CD4-positive, alpha-beta T cell (primary cell): Measurements from ENCODE around the gene ZNF18. TPM values are rescaled to one million over a fixed set of nuclear protein-coding genes. Genes with fewer than 3 reads are reported as not detected.

Experiments used
- ATAC-seq: fragments of 200-7000 bp; cut with Tn5 transposase; one replicate; pipeline ENCODE4 v1.10.0; 2022; ENCODE audit warnings: mild to moderate bottlenecking; ENCODE audit not compliant: poor library complexity
- CTCF ChIA-PET: fragments of 350-600 bp; sonication (Branson Sonifier 250); formaldehyde crosslinking; loops from one replicate; lab custom pipeline; 2021; ENCODE audit warnings: antibody characterized with exemption, inconsistent platforms; lab: Charles Lee
- POLR2A ChIA-PET: fragments of 350-600 bp; sonication (Branson Sonifier 250); formaldehyde crosslinking; loops from one replicate; lab custom pipeline; 2021; ENCODE audit warnings: antibody characterized with exemption, inconsistent platforms; lab: Charles Lee
- DNase-seq, 14 experiments: peaks; one replicate each; pipeline ENCODE4 v3.0.0-alpha.2; 2013 to 2020; ENCODE audit warnings: mixed read lengths in 2 of 14
- H3K27ac ChIP-seq, 2 donors: one replicate each; pipeline versions ENCODE4 v1.5.1 to v1.7.0; 2013; ENCODE audit warnings: low read length in 2 of 2, low read depth in 1 of 2, mild to moderate bottlenecking in 1 of 2
- H3K27me3 ChIP-seq, 2 experiments: 1 replicate in 1 of 2; 2 replicates in 1 of 2; pipeline versions ENCODE4 v1.6.1 to v1.7.0; 2013; ENCODE audit warnings: low read length in 2 of 2, control low read depth in 1 of 2, mild to moderate bottlenecking in 1 of 2, moderate library complexity in 1 of 2; ENCODE audit not compliant: insufficient read depth in 2 of 2, control insufficient read depth in 1 of 2
- H3K36me3 ChIP-seq: one replicate; pipeline ENCODE4 v1.6.1; 2013; ENCODE audit warnings: low read length, control low read depth; ENCODE audit not compliant: insufficient read depth
- H3K4me1 ChIP-seq: one replicate; pipeline ENCODE4 v1.6.1; 2013; ENCODE audit warnings: low read length, control low read depth; ENCODE audit not compliant: insufficient read depth
- H3K4me3 ChIP-seq: one replicate; pipeline ENCODE4 v1.5.1; 2013; ENCODE audit warnings: mild to moderate bottlenecking, low read length, moderate library complexity
- H3K9me3 ChIP-seq, 2 experiments: 1 replicate in 1 of 2; 2 replicates in 1 of 2; pipeline versions ENCODE4 v1.6.1 to v1.7.0; 2013; ENCODE audit warnings: low read length in 2 of 2, mild to moderate bottlenecking in 2 of 2, control low read depth in 1 of 2, moderate library complexity in 1 of 2; ENCODE audit not compliant: control insufficient read depth in 1 of 2, insufficient read depth in 1 of 2
- H3K27ac Mint-ChIP-seq: one replicate; pipeline ENCODE4 v1.8.0; 2020; ENCODE audit warnings: mixed read lengths
- H3K27me3 Mint-ChIP-seq: one replicate; pipeline ENCODE4 v1.8.0; 2021; ENCODE audit warnings: mixed read lengths
- H3K36me3 Mint-ChIP-seq: one replicate; pipeline ENCODE4 v1.8.0; 2021; ENCODE audit warnings: low read depth, mixed read lengths
- H3K4me1 Mint-ChIP-seq: one replicate; pipeline ENCODE4 v1.8.0; 2021; ENCODE audit warnings: low read depth, mixed read lengths
- H3K4me3 Mint-ChIP-seq: one replicate; pipeline ENCODE4 v1.8.0; 2020; ENCODE audit warnings: mild to moderate bottlenecking, mixed read lengths
- H3K9me3 Mint-ChIP-seq: one replicate; pipeline ENCODE4 v1.8.0; 2020; ENCODE audit warnings: mixed read lengths
- intact Hi-C, 2 experiments: fragments of 100-400 bp; cut with DNase I in 1 of 2; cut with micrococcal nuclease in 1 of 2; formaldehyde crosslinking; loops; one replicate each; pipeline versions ENCODE4 v1.15.1 to v1.9.0; 2023 to 2025; cut with DNase I, micrococcal nuclease
- total RNA-seq, 174 experiments: library from RNA in 2 of 174; stranded (reverse) in 2 of 174; gene quantifications; one replicate each; pipeline ENCODE4 v1.2.3 and lab custom pipeline; 2021 to 2026
- TF ChIP-seq, protein P1 (sequence below): fragments of 200-600 bp; IDR thresholded peaks from one replicate; pipeline ENCODE4 v1.8.0; 2022; ENCODE audit warnings: antibody characterized with exemption, mild to moderate bottlenecking

ZNF18 gene
- total RNA-seq, 2 experiments from 2014 or later = 11.4 to 11.5 TPM

- Mint-ChIP-seq H3K36me3 (peaks cover 74% of the 10 kb centered on the region), H3K27me3 (no peaks in the 10 kb centered on the region), H3K27ac (no peak overlapping the region), H3K9me3 (no peaks in the 10 kb centered on the region), H3K4me1 (peaks cover 46% of the 10 kb centered on the region), H3K4me3 (no peak overlapping the region)
- ATAC-seq (no peak), DNase-seq (no peak)
- Histone ChIP-seq H3K36me3 (peaks cover 42% of the 10 kb centered on the region), H3K27ac (no peak overlapping the region), H3K4me1 (no peaks in the 10 kb centered on the region), H3K4me3 (no peak overlapping the region), H3K27me3 (no peaks in the 10 kb centered on the region), H3K9me3 (no peaks in the 10 kb centered on the region)
- CTCF ChIA-PET = interaction anchor here (0.6 kb wide), 1 partner anchor 18 kb away, joined by 3 read pairs; no protein-coding TSS in a partner anchor
- POLR2A ChIA-PET = interaction anchor here (1.1 to 2.0 kb wide), 2 partner anchors 29 to 45 kb away, joined by 3 to 6 read pairs; partner anchors contain the start of gene MAP2K4
- TF ChIP-seq, protein P1, sequence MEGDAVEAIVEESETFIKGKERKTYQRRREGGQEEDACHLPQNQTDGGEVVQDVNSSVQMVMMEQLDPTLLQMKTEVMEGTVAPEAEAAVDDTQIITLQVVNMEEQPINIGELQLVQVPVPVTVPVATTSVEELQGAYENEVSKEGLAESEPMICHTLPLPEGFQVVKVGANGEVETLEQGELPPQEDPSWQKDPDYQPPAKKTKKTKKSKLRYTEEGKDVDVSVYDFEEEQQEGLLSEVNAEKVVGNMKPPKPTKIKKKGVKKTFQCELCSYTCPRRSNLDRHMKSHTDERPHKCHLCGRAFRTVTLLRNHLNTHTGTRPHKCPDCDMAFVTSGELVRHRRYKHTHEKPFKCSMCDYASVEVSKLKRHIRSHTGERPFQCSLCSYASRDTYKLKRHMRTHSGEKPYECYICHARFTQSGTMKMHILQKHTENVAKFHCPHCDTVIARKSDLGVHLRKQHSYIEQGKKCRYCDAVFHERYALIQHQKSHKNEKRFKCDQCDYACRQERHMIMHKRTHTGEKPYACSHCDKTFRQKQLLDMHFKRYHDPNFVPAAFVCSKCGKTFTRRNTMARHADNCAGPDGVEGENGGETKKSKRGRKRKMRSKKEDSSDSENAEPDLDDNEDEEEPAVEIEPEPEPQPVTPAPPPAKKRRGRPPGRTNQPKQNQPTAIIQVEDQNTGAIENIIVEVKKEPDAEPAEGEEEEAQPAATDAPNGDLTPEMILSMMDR = no peak
- intact Hi-C loops = no loop called here
These were observed 5.8 kb downstream of the ZNF18 start for GRCh38 chr17:11991461-11991860.

DNA sequence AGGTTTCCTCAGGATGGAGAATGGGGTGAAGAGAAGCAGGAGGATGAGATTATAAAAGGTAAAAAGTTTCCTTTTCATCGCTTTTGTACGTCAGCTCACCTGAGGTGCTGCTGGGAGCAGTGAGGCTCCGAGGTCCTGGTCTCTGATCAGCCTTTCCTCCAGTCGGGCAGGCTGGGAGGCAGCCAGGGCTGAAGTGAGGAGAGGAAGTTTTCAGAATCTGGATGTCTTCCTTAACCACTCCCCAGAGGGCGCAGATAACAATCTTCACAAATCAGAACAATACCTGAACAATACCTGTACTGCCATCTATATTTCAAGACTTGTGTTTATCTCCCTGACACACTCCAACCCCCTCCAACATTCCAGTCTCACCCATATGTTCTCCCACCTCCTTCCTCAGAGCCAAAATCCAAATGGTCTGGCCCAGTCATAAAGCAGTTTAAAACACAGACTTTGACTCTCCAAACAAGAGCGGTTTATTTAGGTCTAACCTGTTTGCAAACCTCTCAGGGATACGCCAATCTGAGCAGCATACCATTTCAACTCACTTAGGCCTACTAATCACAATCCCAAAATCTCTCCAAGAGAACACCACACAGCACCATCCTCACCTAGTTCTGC, 6.8 kb downstream of the ZNF18 start:
- H3K4me3 ChIP-seq = no peak overlapping the region
- DNase-seq (no peak), ATAC-seq (no peak)
- H3K27me3 Mint-ChIP-seq = no peaks in the 10 kb centered on the region
- peaks cover 40% of the 10 kb centered on the region for H3K4me1 Mint-ChIP-seq
- no peak overlapping the region for H3K27ac ChIP-seq
- ChIA-PET CTCF (no interaction called here), POLR2A (interaction anchor here (2.0 kb wide), 1 partner anchor 30 kb away, joined by 6 read pairs; the partner anchor contains the start of gene MAP2K4)
- no peak overlapping the region for H3K27ac Mint-ChIP-seq
- intact Hi-C loops = no loop called here
- H3K4me1 ChIP-seq = no peaks in the 10 kb centered on the region
- peaks cover 50% of the 10 kb centered on the region for H3K36me3 ChIP-seq
- TF ChIP-seq, protein P1 = no peak
- H3K9me3 ChIP-seq = no peaks in the 10 kb centered on the region
- H3K27me3 ChIP-seq = no peaks in the 10 kb centered on the region
- peaks cover 83% of the 10 kb centered on the region for H3K36me3 Mint-ChIP-seq
- H3K4me3 Mint-ChIP-seq = no peak overlapping the region
- no peaks in the 10 kb centered on the region for H3K9me3 Mint-ChIP-seq

DNA sequence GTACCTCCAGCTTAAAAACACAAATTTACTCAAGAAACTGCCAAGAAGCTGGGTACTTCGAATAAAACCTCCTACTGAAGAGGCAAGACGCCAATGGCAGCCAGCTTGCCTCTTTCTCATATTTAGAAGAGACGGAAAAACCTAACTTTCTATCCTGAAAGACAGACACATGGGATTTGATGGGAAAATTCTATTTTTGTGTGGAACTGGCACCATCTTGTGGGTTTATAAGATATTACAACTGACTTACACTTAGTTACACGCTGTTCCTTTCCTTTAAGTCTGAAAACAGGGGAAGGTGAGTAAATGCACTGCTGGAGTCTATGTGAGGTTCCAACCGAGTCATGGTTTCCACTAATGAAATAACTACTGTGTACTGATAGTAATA, 10.3 kb downstream of the ZNF18 start:
- Mint-ChIP-seq H3K27me3 (no peaks in the 10 kb centered on the region), H3K27ac (no peak overlapping the region), H3K9me3 (no peaks in the 10 kb centered on the region), H3K36me3 (peaks cover 94% of the 10 kb centered on the region), H3K4me3 (no peak overlapping the region), H3K4me1 (peaks cover 27% of the 10 kb centered on the region)
- Histone ChIP-seq H3K36me3 (peaks cover 72% of the 10 kb centered on the region), H3K4me1 (no peaks in the 10 kb centered on the region), H3K27ac (no peak overlapping the region), H3K27me3 (no peaks in the 10 kb centered on the region), H3K4me3 (no peak overlapping the region), H3K9me3 (no peaks in the 10 kb centered on the region)
- intact Hi-C loops = no loop called here
- ChIA-PET POLR2A (interaction anchor here (2.5 kb wide), 1 partner anchor 10 kb away, joined by 16 read pairs; the partner anchor contains the start of gene ZNF18), CTCF (interaction anchor here (0.9 kb wide), 1 partner anchor 9 kb away, joined by 3 read pairs; no protein-coding TSS in a partner anchor)
- TF ChIP-seq, protein P1 = peak; percentile 53
- no peak for DNase-seq
- no peak for ATAC-seq
